Measurements from ENCODE around the gene TMCO6.
A peak's percentile ranks its signal among the peaks of the same experiment; 100 is the strongest.

TMCO6 gene

DNA sequence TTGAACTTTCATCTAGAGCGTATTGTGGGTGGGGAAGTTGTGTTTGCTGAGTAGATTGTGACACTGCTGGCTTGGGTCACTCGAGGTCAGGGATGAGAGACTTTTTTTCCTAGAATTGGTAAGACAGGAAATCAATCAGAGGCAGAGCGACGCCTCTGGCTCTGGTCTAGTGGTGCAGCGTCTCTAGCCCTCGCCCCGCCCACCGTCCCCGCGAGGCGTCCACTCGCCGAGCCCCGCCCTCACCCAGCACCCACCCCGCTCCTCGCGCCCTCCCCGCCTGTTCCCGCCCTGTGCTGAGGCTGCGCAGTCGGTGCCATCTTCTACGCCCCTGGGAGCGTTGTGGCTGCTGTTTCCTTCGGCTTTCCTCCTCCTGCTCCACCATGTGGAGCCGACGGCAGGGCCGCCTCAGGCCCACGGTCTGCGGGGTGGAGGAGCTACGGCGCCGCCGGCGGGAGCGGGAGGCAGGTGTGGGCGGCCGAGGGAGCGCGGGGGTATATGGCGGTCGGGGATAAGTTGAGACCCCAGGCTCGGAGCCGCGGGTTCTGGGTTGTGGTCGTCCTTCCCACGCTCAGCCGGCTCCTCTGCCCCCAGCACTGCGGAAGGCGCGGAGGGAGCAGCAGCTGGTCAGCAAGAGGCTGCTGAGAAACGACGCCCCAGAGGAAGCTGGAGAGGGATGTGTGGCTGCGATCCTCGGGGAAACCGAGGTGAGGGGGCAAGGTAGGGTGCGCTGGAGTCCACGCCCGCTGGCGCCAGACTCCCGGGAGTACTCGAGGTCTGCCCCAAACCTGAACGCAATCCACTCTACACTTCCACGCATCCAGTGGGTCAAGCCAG lies at the start of gene TMCO6 (continued):
- TF ChIP-seq SP3 (tag by site-specific recombination; IDR thresholded peaks at IDR 0.05) (peak; percentile 83), ZNF510 (tag by site-specific recombination; IDR thresholded peaks at IDR 0.05; ENCODE audit: insufficient replicate concordance) (no peak), SETDB1 (IDR thresholded peaks at IDR 0.05; ENCODE audit: insufficient read length, low read length) (no peak), ZNF639 (tag by site-specific recombination; IDR thresholded peaks at IDR 0.05) (no peak), ZNF600 (tag by site-specific recombination; IDR thresholded peaks at IDR 0.05) (peak; percentile 93), ZNF214 (tag by site-specific recombination; IDR thresholded peaks at IDR 0.05; ENCODE audit: borderline replicate concordance) (no peak), ZNF707 (tag by site-specific recombination; IDR thresholded peaks at IDR 0.05) (no peak), ZNF18 (tag by site-specific recombination; IDR thresholded peaks at IDR 0.05) (no peak), ZBTB17 (tag by site-specific recombination; IDR thresholded peaks at IDR 0.05) (peak; percentile 92), ZNF830 (tag by site-specific recombination; IDR thresholded peaks at IDR 0.05; ENCODE audit: low read depth) (no peak), ZNF837 (tag by site-specific recombination; IDR thresholded peaks at IDR 0.05) (no peak), ZFHX2 (tag by site-specific recombination; conservative IDR thresholded peaks at IDR 0.05) (peak; percentile 94), ZNF202 (tag by site-specific recombination; IDR thresholded peaks at IDR 0.05; ENCODE audit: borderline replicate concordance) (no peak), ZNF555 (tag by site-specific recombination; conservative IDR thresholded peaks at IDR 0.05) (no peak), ZNF704 (tag by site-specific recombination; IDR thresholded peaks at IDR 0.05) (no peak), ZBTB20 (tag by site-specific recombination; IDR thresholded peaks at IDR 0.05) (peak; percentile 42; the same call in 1 of the 2 replicates), PRDM1 (tag by site-specific recombination; IDR thresholded peaks at IDR 0.05) (no peak), ZNF248 (tag by site-specific recombination; IDR thresholded peaks at IDR 0.05) (no peak), ZNF670 (tag by site-specific recombination; IDR thresholded peaks at IDR 0.05; ENCODE audit: low read depth) (no peak), ZNF274 (IDR thresholded peaks at IDR 0.05; ENCODE audit: low read length) (no peak), ZNF274 (tag by site-specific recombination; IDR thresholded peaks at IDR 0.05; ENCODE audit: borderline replicate concordance) (no peak), ZNF133 (tag by site-specific recombination; IDR thresholded peaks at IDR 0.05) (no peak), ZNF664 (tag by site-specific recombination; IDR thresholded peaks at IDR 0.05) (no peak), CTCF (tag by site-specific recombination; IDR thresholded peaks at IDR 0.05) (peak; percentile 69)
- TF ChIP-seq, protein P1, sequence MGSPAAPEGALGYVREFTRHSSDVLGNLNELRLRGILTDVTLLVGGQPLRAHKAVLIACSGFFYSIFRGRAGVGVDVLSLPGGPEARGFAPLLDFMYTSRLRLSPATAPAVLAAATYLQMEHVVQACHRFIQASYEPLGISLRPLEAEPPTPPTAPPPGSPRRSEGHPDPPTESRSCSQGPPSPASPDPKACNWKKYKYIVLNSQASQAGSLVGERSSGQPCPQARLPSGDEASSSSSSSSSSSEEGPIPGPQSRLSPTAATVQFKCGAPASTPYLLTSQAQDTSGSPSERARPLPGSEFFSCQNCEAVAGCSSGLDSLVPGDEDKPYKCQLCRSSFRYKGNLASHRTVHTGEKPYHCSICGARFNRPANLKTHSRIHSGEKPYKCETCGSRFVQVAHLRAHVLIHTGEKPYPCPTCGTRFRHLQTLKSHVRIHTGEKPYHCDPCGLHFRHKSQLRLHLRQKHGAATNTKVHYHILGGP (tag by site-specific recombination; IDR thresholded peaks at IDR 0.05) = no peak
- TF ChIP-seq, protein P2, sequence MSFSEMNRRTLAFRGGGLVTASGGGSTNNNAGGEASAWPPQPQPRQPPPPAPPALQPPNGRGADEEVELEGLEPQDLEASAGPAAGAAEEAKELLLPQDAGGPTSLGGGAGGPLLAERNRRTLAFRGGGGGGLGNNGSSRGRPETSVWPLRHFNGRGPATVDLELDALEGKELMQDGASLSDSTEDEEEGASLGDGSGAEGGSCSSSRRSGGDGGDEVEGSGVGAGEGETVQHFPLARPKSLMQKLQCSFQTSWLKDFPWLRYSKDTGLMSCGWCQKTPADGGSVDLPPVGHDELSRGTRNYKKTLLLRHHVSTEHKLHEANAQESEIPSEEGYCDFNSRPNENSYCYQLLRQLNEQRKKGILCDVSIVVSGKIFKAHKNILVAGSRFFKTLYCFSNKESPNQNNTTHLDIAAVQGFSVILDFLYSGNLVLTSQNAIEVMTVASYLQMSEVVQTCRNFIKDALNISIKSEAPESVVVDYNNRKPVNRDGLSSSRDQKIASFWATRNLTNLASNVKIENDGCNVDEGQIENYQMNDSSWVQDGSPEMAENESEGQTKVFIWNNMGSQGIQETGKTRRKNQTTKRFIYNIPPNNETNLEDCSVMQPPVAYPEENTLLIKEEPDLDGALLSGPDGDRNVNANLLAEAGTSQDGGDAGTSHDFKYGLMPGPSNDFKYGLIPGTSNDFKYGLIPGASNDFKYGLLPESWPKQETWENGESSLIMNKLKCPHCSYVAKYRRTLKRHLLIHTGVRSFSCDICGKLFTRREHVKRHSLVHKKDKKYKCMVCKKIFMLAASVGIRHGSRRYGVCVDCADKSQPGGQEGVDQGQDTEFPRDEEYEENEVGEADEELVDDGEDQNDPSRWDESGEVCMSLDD (tag by site-specific recombination; IDR thresholded peaks at IDR 0.05) = peak; percentile 38; the same call in 1 of the 2 replicates
- TF ChIP-seq, protein P3, sequence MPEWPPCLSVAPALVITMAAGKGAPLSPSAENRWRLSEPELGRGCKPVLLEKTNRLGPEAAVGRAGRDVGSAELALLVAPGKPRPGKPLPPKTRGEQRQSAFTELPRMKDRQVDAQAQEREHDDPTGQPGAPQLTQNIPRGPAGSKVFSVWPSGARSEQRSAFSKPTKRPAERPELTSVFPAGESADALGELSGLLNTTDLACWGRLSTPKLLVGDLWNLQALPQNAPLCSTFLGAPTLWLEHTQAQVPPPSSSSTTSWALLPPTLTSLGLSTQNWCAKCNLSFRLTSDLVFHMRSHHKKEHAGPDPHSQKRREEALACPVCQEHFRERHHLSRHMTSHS (tag by site-specific recombination; IDR thresholded peaks at IDR 0.05) = no peak

Data from HEK293 (cell line).